GM21576 (cell line): ENCODE results near the gene CAPN15.
A peak's percentile ranks its signal among the peaks of the same experiment; 100 is the strongest.

ENCODE experiments used
- ATAC-seq: cut with Tn5 transposase; IDR thresholded peaks from one replicate; pipeline ENCODE4 v1.9.1; 2021; ENCODE audit warnings: mild to moderate bottlenecking, moderate library complexity; ENCODE audit not compliant: unreplicated experiment

CAPN15 gene

DNA sequence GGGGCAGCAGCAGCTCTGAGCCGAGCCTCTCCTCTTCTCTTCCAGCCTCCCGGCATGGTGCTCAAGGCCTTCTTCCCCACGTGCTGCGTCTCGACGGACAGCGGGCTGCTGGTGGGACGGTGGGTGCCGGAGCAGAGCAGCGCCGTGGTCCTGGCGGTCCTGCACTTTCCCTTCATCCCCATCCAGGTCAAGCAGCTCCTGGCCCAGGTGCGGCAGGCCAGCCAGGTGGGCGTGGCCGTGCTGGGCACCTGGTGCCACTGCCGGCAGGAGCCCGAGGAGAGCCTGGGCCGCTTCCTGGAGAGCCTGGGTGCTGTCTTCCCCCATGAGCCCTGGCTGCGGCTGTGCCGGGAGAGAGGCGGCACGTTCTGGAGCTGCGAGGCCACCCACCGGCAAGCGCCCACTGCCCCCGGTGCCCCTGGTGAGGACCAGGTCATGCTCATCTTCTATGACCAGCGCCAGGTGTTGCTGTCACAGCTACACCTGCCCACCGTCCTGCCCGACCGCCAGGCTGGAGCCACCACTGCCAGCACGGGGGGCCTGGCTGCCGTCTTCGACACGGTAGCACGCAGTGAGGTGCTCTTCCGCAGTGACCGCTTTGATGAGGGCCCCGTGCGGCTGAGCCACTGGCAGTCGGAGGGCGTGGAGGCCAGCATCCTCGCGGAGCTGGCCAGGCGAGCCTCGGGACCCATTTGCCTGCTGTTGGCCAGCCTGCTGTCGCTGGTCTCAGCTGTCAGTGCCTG lies 46.7 kb downstream of the CAPN15 start:
- ATAC-seq, result no peak

DNA sequence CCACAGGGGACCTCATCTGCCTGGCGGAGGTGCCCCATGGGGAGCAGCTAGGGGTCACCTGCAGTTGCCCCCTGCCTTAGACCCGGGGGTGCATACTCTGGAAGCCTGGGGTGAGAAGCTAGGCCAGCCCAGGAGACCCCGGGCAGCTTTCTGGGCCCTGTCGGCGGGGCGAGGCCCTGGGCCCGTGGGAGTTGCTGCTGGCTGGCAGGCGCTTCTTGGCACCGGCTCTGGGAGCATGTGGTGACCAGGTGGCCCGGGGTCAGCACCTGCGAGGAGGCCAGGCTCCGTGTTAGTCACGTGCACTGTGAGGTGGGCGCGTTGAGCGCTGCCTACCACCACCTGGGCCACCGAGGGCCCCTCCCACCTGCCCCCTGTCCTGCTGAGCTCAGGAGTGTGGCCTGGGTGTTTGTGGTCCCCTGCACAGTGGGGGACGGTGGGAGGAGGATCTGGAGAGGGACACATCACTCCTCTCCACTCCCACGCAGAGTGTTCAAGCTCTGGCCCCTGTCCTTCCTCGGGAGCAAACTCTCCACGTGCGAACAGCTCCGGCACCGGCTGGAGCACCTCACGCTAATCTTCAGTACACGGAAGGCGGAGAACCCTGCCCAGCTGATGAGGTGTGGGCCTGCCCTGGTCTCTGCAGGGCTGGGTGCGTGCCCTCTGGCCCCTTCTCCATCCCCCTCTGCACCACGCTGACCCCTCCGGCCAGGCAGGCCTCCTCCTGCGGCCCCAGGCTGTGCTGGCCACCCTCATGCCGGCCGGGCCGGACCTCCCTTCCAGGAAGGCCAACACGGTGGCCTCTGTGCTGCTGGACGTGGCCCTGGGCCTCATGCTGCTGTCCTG lies 48.1 kb downstream of the CAPN15 start:
- ATAC-seq, result no peak

DNA sequence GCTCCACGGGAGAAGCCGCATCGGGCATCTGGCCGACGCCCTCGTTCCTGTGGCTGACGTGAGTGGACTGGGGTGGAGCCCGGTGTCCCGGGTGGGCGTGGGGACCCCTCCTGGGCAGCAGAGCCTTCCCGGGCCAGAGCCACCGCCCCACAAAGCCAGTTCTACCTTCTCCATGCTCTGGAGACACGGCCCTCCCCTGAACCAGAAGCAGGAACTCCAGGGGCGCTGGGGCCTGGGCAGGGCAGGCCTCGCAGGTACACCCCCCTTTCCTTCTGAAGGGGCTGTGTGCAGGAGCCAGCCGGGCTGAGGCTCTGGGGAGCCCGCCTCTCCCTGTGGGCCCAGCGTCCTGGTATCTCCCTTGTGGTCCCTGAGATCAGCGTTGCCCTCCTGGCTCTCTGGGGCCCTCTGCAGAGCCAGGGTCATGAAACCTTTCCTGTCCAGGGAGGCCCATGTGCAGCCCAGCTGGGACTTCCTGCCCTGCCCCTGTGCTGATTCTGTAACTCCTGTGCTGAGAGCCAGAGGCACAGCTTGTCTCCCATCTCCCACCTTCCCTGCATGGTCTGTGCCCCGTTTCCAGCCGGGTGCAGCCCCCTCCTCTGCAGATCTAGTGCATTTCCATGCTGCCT lies 48.8 kb downstream of the CAPN15 start:
- no peak for ATAC-seq

DNA sequence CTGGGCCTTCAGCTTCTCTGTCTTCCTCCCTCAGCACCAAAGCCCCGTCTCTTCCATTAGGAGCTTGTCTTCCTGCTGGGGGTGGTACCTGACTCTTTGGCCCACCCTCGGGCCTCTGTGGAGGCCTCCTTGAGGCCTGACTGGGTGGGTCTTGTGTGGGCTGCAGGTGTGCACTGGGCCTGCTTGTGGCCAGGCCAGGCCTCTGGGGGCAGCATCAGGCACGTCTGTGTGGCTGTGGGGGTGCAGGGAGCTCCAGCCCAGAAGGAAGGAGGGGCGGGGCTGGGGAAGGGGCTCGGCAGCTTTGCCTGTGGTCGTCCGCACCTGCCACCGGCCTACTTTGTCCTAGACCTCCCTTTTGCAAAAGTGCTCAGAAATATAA lies 49.3 kb downstream of the CAPN15 start:
- no peak for ATAC-seq

DNA sequence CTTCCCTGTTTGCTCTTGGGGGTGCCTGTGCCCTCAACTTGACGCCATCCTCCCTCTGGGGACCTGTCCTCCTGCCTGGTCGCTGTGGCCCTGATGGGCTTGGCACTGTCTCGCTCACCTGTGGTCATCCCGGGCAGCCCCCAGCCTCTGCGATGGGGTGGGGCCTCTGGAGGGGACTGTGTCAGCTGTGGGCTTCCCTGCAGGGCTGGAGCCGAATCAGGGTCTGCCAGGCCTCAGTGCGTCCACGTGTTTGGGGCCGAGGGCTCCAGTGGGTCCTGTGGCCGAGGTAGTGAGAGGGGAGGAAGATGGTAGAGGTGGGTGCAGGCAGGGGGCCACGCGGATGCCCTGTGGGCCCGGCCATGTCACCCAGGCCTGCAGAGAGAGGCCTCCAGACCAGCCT lies 50.3 kb downstream of the CAPN15 start:
- no peak for ATAC-seq

DNA sequence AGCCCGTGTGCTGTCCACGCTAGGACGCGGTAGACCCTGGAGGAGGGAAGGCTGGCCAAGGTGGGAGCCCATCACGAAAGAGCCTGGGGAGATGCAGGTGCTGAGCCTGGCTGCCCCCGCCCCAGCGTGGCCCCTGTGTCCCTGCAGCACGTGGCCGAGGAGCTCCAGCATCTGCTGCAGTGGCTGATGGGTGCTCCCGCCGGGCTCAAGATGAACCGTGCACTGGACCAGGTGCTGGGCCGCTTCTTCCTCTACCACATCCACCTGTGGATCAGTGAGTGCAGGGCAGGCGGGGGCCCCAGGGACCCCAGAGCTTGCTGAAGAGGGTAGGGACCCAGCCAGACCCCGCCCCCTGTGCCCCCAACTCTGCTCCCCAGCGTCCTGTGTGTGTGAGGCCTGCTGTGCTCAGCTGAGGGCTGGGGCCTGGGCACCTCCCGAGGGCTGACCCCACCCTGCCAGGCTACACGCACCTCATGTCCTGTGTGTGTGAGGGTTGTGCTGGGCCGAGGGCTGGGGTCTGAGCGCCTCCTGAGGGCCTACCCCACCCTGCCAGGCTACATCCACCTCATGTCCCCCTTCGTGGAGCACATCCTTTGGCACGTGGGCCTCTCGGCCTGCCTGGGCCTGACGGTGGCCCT lies 50.8 kb downstream of the CAPN15 start:
- ATAC-seq, result no peak

DNA sequence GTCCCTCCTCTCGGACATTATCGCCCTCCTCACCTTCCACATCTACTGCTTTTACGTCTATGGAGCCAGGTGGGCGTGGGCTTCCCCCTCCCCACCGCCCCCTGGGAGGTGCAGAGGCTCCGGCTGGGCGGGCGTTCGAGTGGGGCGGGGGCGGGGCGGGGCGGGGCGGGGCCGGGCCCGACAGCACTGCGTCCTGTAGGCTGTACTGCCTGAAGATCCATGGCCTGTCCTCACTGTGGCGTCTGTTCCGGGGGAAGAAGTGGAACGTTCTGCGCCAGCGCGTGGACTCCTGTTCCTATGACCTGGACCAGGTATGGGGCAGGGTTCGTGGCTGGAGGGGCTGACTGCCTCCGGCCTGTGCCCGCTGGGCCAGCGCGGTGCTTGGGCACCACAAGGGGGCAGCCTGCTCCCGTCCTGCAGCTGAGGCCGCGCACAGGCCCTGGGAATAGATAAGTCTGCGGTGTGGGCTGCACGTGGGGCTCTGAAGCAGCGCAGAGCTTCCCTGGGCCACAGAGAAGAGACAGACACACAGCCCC lies 51.4 kb downstream of the CAPN15 start:
- no peak for ATAC-seq

DNA sequence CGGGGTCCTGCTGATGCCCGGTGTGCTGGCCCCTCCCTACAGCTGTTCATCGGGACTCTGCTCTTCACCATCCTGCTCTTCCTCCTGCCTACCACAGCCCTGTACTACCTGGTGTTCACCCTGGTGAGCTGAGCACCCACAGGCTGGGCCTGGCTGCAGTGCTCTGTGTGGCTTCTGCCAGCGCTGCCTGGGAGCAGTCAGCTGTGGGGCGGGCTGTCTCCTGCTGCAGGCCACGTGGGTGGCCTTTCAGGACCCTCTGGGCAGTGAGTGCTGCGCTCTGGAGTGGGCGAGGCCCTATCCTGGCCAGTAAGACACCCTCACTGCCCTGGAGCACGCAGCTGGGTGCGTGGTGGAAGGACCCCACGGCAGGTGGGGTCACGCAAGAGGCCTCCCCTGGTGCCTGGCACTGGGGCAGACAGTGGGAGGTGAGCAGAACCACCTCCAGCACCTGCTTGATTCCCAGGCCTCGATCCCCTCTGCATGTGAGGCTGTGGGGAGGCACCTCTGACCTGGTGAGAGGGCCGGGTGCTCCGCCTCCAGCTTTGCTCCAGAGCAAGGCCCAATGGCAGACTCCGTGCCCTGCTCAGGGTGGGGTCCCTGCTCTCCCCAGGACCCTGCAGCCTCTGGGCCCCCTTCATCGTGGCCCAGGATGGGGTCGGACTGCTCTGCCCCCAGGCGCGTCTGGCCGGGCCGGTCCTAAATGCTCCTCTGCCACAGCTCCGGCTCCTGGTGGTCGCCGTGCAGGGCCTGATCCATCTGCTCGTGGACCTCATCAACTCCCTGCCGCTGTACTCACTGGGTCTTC lies 52.8 kb downstream of the CAPN15 start:
- no peak for ATAC-seq

DNA sequence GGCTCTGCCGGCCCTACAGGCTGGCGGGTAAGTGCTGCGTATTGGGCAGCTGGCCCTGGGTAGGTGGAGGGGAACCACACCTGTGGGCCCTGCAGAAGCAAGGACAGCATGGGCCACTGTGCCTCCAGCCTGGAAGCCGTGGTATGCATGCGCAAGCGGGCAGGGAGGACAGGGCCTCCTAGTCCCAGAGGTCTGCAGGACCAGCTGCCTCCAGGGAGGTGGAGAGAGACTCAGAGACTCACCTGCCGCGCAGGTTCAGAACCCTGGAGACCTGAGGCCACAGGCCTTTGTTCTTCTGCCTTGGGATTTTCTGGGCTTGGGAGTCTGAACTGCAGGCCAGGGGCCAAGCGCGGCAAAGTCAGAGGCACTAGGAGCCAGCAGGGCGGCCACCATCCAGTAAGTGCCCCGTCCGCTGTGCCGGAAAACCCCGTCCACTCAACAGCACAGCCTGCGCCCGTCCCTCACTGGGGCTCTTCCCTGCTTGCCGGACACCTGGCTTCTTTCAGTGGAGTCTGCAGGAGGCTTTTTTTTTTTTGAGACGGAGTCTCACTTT lies 53.5 kb downstream of the CAPN15 start:
- no peak for ATAC-seq

DNA sequence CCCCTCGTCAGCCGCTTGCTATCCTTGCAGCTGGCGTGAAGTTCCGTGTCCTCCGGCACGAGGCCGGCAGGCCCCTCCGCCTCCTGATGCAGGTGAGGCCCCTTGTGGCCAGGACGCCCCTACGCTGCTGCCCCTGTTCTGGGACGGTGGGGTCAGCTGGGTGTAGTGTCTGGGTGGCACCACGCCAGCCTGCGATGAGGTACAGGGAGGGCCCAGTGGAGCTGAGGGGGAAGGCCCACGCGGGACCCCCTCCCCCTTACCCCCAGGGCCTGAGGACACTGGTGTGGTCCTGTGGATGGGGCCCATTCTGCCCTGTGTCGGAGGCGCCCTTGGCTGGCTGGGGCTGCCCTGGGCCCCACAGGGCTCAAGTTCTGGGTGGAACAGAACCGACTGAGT lies 54.7 kb downstream of the CAPN15 start:
- no peak for ATAC-seq

DNA sequence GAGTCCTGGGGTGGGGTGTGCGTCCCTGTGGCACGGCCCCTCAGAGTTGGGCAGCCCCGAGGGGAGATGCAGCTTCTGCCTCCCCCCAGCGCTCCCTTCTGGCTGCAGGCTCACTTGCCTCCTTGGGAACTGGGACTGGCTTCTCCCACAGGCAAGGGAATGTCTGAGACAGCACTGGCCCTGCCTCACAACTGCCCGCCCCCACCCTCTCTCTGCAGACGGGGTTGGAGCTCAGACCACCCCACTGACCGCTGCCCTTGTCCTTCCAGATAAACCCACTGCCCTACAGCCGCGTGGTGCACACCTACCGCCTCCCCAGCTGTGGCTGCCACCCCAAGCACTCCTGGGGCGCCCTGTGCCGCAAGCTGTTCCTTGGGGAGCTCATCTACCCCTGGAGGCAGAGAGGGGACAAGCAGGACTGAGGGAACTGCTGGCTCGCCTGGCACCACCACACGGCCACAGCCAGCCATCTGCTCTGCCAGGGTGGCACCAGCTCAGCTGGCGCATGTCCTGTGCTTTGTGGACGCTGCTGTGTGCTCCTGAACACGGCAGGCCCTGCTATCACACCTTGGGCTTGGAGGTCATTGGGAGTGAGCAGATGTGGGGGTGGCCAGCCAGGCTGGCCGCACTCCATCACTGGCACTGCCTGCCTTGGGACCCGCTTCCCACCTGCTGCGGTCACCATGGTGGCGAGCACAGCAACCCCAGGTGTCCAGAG lies 55.3 kb downstream of the CAPN15 start:
- no peak for ATAC-seq

DNA sequence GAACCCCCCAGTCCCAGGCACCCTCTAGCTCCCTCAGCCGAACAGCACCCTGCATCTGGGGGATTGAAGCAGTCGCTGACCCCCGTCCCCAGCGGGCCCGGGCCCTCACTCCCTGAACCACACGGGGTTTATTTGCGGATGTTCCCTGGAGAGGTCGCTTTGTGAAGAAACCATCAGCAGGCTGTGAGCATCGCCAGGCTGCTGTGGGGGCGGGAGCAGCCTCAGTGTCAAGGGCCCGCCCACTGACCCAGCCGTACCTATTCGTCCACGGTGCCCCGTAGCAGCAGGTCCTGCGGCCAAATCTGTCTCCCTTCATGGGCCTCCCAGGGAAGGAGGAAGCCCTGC lies 55.9 kb downstream of the CAPN15 start:
- ATAC-seq, result no peak

DNA sequence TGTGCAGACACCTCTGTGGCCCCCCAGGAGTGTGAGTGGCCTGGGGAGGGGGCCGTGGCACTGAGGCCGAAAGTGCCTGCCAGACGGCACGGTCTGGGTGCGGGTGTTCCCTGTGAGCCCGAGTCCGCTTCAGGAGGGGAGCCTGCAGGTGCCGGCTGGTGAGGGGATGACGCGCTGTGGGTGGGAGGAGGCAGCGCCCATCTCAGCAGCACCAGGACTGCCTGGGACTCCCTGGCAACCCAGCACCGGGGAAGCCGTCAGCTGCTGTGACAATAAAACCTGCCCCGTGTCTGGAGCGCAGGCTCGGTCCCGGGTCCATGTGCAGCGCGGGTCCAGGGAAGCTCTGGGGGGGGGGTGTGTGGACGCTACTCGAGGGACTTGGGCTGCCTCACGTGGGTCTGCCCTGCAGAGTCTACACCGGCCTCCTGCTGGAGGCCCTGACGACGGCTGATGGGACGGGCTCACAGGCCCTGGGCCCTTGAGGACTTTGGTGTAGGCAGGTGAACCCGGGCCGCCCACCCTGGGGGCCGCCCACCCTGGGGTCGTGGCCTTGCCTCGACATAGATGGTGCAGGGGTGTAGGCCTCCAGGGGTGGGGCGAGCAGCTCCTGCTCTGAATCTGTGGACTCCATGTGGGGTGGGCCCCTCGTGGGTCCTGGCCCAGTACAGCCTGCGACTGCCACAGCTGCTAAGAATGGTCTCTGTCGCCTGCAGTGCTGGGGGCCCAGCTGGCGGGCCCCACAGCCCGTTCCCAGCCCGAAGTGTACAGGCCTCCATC lies 56.5 kb downstream of the CAPN15 start:
- ATAC-seq, result no peak

DNA sequence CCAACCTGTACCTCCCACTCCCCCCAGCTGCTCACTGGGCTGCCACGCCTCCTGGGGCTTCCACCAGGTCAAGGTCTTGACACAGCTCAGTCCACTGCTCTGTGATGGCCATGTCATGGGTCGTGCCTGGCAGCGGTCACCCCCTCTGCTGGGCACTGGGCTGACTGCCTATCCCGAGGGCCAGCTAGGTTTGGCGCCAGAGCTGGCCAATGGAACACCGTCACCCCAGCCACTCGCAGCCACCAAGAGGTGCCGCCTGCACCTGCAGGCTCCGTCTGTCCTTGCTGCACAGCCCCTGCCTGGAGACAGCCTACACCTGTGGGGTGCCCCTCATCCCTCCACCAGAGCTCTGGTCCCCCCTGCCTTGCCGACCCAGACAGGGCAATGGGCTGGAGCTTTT lies 57.8 kb downstream of the CAPN15 start:
- ATAC-seq, result no peak

DNA sequence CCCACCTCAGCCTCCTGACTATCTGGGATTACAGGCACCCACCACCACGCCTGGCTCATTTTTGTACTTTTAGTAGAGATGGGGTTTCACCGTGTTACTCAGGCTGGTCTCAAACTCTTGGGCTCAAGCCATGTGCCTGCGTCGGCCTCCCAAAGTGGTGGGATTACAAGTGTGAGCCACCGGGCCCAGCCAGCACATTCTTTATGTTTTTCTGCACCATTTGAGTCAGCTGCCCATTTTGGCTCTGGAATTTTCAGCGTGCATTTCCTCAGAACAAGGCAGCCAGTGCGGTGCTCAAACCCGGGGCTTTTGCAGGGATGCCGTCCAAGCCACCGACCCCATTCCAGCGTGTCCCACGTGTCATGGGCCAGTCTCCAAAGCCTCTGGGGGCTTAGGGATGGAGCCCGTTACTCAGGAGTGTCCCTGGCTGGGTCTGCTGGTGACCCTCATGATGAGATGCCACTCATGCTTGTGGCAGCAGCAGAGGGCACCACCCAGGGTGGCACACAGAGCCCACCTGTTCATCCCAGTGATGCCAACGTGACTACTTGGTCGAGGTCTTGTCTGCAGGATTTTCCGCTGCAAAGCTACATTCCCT lies 58.6 kb downstream of the CAPN15 start:
- ATAC-seq, result no peak

DNA sequence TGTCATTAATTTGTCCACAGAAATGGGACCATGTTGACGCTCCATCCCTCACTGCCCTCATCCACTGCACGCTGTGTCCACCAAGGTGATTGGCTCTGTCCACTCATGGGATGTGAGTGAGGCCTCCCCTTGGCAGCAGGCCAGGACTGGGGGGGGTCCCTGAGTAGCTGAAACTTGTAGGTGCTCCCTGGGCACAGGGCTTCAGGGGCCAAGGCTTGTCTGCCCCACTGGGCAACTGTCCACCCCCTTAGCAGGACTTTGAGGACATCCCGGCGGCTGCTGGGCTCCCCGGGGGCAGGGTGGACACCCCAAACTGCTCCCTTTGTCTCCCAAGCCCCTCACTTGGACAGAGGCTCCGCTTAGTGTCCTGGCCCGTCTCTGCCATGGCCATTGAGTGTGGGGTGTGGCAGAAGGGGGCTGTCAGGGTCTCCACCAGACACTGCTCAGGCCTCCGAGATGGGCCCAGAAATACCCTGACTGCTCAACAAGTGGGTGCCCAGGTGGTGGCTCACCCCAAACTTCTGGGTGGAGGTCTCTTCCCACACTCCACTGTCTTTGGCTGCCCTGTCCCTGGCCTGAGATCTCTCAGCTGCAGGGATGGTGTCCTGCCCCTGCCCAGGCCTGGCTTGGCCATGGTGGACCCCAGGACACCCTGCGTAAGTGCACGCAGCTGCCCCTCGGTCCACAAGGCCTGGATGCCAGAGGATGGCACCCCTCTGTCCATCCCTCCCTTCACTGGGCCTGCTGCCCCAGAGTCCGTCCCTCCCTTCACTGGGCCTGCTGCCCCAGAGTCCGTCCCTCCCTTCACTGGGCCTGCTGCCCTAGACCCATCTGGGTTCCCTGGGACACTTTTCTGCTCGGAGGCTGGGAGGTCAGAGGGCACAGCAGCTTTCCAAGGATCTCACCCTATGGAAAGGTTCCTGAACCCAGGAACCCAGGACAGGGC lies 59.4 kb downstream of the CAPN15 start:
- ATAC-seq, result no peak

DNA sequence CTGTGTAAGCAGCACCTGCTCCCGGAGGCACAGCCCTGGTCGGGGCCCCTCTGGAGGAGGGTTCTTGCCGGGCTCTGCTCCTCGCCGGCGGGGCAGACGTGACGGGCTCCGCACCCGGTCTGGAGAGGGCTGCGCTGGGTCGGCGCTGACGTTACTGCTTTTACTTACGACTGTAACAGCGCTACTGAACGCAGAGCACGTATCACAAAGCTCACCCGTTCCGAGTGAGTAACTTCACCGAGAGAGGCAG lies 61.1 kb downstream of the CAPN15 start:
- ATAC-seq, result peak; percentile 8
